Keratinocyte (primary cell): ENCODE data around the gene TCEAL8. TPM values are rescaled to one million over a fixed set of nuclear protein-coding genes. Genes with fewer than 3 reads are reported as not detected.
"Not testable (repeated sequence)": the region's sequence is repeated elsewhere in the genome, so short reads cannot be mapped to it uniquely, and the experiment has no call there.

ENCODE experiments used
- DNase-seq: peaks from one replicate; pipeline ENCODE4 v3.0.0-alpha.2; 2011; ENCODE audit warnings: low read depth, missing footprints, low spot score
- FAIRE-seq: peaks from 2 replicates; lab custom pipeline; 2011; peaks lifted over from hg19 to GRCh38; lab: Jason Lieb, UNC
- H2AFZ ChIP-seq: 2 replicates; pipeline ENCODE4 v1.6.0; 2012; ENCODE audit warnings: low read length, control low read depth, inconsistent platforms; ENCODE audit not compliant: control insufficient read depth
- H3K27ac ChIP-seq: 2 replicates; pipeline ENCODE4 v1.5.1; 2011; ENCODE audit warnings: low read length; ENCODE audit not compliant: control insufficient read depth, insufficient read depth
- H3K27me3 ChIP-seq: 3 replicates; pipeline ENCODE4 v1.6.0; 2011; ENCODE audit warnings: low read length; ENCODE audit not compliant: control insufficient read depth, insufficient read depth; ENCODE audit errors: extremely low read depth
- H3K36me3 ChIP-seq, 2 experiments: 2 replicates in 1 of 2; 3 replicates in 1 of 2; pipeline ENCODE4 v1.5.1; 2011; ENCODE audit warnings: low read length in 2 of 2, mild to moderate bottlenecking in 1 of 2; ENCODE audit not compliant: control insufficient read depth in 2 of 2, insufficient read depth in 2 of 2; ENCODE audit errors: extremely low read depth in 1 of 2
- H3K4me1 ChIP-seq: 3 replicates; pipeline ENCODE4 v1.5.1; 2011; ENCODE audit warnings: low read length; ENCODE audit not compliant: control insufficient read depth, insufficient read depth; ENCODE audit errors: extremely low read depth
- H3K4me2 ChIP-seq: 3 replicates; pipeline ENCODE4 v1.6.0; 2011; ENCODE audit warnings: low read depth, low read length; ENCODE audit not compliant: control insufficient read depth, insufficient read depth; ENCODE audit errors: extremely low read depth
- H3K4me3 ChIP-seq, 3 experiments: fragments of 200-600 bp in 1 of 3; sonication (generic) in 1 of 3; 2 replicates in 2 of 3; 3 replicates in 1 of 3; pipeline ENCODE4 v1.5.1; 2011 to 2016; ENCODE audit warnings: low read length in 3 of 3, mild to moderate bottlenecking in 3 of 3, control low read depth in 2 of 3, inconsistent platforms in 1 of 3, low read depth in 1 of 3, mixed read lengths in 1 of 3, mixed run types in 1 of 3, moderate library complexity in 1 of 3; ENCODE audit not compliant: control insufficient read depth in 2 of 3, insufficient read depth in 2 of 3; ENCODE audit errors: extremely low read depth in 1 of 3
- H3K79me2 ChIP-seq: 2 replicates; pipeline ENCODE4 v1.6.0; 2012; ENCODE audit warnings: low read length; ENCODE audit not compliant: control insufficient read depth, insufficient read depth
- H3K9ac ChIP-seq: 3 replicates; pipeline ENCODE4 v1.6.0; 2011; ENCODE audit warnings: low read length; ENCODE audit not compliant: control insufficient read depth, insufficient read depth; ENCODE audit errors: extremely low read depth
- H3K9me1 ChIP-seq: 3 replicates; pipeline ENCODE4 v1.6.0; 2011; ENCODE audit warnings: low read length; ENCODE audit not compliant: control insufficient read depth, insufficient read depth; ENCODE audit errors: extremely low read depth
- H3K9me3 ChIP-seq: 2 replicates; pipeline ENCODE4 v1.5.1; 2012; ENCODE audit warnings: low read depth, low read length; ENCODE audit not compliant: control insufficient read depth
- H4K20me1 ChIP-seq: 3 replicates; pipeline ENCODE4 v1.6.0; 2011; ENCODE audit warnings: low read length; ENCODE audit not compliant: control insufficient read depth, insufficient read depth; ENCODE audit errors: extremely low read depth
- EZH2 ChIP-seq: IDR thresholded peaks from one replicate; pipeline ENCODE4 v1.6.1; 2012; ENCODE audit warnings: inconsistent platforms, mild to moderate bottlenecking, low read length, moderate library complexity
- dilution Hi-C: fragments of 300-500 bp; cut with MboI; formaldehyde crosslinking; loops from one replicate; pipeline ENCODE4 v1.7.0; 2020; ENCODE audit warnings: low sequenced_read_pairs; ENCODE audit not compliant: extremely low pct_ligation_motif_present
- polyA plus RNA-seq, 5 experiments: library from polyadenylated mRNA; depleted of rRNA in 3 of 5; stranded (reverse) in 3 of 5; stranded (forward) in 1 of 5; unstranded in 1 of 5; fragments of >200 nt; gene quantifications; 1 replicate in 1 of 5; 2 replicates in 3 of 5; 3 replicates in 1 of 5; pipeline versions ENCODE4 v1.2.1 to v1.2.3, GENCODE V29; 2011 to 2012; ENCODE audit warnings: missing spikeins in 2 of 5, low read depth in 1 of 5, low replicate concordance in 1 of 5
- TF ChIP-seq, protein P1 (sequence below), 3 experiments: IDR thresholded peaks in 1 of 3; conservative IDR thresholded peaks in 1 of 3; optimal IDR thresholded peaks in 1 of 3; 2 replicates in 2 of 3; 3 replicates in 1 of 3; pipeline versions ENCODE3 to v1.5.1; 2011; ENCODE audit warnings: low read length in 3 of 3, mild to moderate bottlenecking in 3 of 3, moderate library complexity in 2 of 3, control low read depth in 1 of 3, inconsistent platforms in 1 of 3; ENCODE audit not compliant: insufficient read depth in 2 of 3; ENCODE audit errors: extremely low read depth in 1 of 3

Gene TCEAL8
- polyA plus RNA-seq, 1 donor (not counting 4 experiments of a cell fraction or from before 2014, with no cell fraction given): 84.7 TPM

- Histone ChIP-seq H3K36me3 (no peaks in the 10 kb centered on the region), H2AFZ (no peak overlapping the region), H3K4me1 (no peaks in the 10 kb centered on the region), H3K9me3 (no peaks in the 10 kb centered on the region), H4K20me1 (no peaks in the 10 kb centered on the region), H3K79me2 (no peaks in the 10 kb centered on the region), H3K9ac (no peak overlapping the region), H3K27me3 (no peaks in the 10 kb centered on the region), H3K4me2 (no peak overlapping the region), H3K27ac (no peak overlapping the region), H3K4me3 (no peak overlapping the region), H3K9me1 (no peaks in the 10 kb centered on the region)
- FAIRE-seq: no peak
- DNase-seq: no peak
- dilution Hi-C loops: no loop called here
- no peak for TF ChIP-seq EZH2
- TF ChIP-seq, protein P1, sequence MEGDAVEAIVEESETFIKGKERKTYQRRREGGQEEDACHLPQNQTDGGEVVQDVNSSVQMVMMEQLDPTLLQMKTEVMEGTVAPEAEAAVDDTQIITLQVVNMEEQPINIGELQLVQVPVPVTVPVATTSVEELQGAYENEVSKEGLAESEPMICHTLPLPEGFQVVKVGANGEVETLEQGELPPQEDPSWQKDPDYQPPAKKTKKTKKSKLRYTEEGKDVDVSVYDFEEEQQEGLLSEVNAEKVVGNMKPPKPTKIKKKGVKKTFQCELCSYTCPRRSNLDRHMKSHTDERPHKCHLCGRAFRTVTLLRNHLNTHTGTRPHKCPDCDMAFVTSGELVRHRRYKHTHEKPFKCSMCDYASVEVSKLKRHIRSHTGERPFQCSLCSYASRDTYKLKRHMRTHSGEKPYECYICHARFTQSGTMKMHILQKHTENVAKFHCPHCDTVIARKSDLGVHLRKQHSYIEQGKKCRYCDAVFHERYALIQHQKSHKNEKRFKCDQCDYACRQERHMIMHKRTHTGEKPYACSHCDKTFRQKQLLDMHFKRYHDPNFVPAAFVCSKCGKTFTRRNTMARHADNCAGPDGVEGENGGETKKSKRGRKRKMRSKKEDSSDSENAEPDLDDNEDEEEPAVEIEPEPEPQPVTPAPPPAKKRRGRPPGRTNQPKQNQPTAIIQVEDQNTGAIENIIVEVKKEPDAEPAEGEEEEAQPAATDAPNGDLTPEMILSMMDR (optimal IDR thresholded peaks at IDR 0.05 in 1 of 3, IDR thresholded peaks at IDR 0.05 in 1 of 3, conservative IDR thresholded peaks at IDR 0.05 in 1 of 3; ENCODE audit: extremely low read depth in 1 of 3, insufficient read depth in 2 of 3, low read length in 3 of 3): no peak
Observed at GRCh38 chrX:103233263-103233662, 21.7 kb downstream of the TCEAL8 start.

DNA sequence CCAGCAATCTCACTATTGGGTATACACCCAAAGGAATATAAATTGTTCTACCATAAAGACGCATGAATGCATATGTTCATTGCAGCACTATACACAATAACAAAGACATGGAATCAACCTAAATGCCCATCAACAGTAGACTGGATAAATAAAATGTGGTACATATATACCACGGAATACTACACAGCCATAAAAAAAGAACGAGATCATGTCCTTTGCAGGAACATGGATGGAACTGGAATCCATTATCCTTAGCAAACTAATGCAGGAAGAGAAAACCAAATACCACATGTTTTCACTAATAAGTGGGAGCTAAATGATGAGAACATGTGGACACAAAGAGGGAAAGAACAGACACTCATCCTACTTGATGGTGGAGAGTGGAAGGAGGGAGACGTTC lies 29.0 kb downstream of the TCEAL8 start:
- H3K27me3 ChIP-seq, H3K9me1 ChIP-seq, DNase-seq, H3K4me3 ChIP-seq, H2AFZ ChIP-seq, H4K20me1 ChIP-seq, H3K4me2 ChIP-seq, FAIRE-seq, H3K79me2 ChIP-seq, H3K36me3 ChIP-seq, dilution Hi-C loops, H3K9me3 ChIP-seq, H3K4me1 ChIP-seq, H3K9ac ChIP-seq, H3K27ac ChIP-seq: not testable (repeated sequence)
